IPS-18a (cell line): ENCODE measurements around the gene SERPINB6.
"Not testable (repeated sequence)": the region's sequence is repeated elsewhere in the genome, so short reads cannot be mapped to it uniquely, and the experiment has no call there.

Source experiments
- H3K27ac ChIP-seq: one replicate; pipeline ENCODE4 v1.5.1; 2013; ENCODE audit warnings: low read length
- H3K27me3 ChIP-seq: one replicate; pipeline ENCODE4 v1.6.1; 2013; ENCODE audit warnings: mild to moderate bottlenecking, low read length; ENCODE audit not compliant: control insufficient read depth, insufficient read depth
- H3K36me3 ChIP-seq: one replicate; pipeline ENCODE4 v1.6.1; 2013; ENCODE audit warnings: low read depth, low read length; ENCODE audit not compliant: control insufficient read depth
- H3K4me1 ChIP-seq: one replicate; pipeline ENCODE4 v1.6.1; 2013; ENCODE audit warnings: low read depth, low read length; ENCODE audit not compliant: control insufficient read depth
- H3K4me3 ChIP-seq: one replicate; pipeline ENCODE4 v1.5.1; 2013; ENCODE audit warnings: low read length
- H3K9ac ChIP-seq: one replicate; pipeline ENCODE4 v1.6.1; 2013; ENCODE audit warnings: mild to moderate bottlenecking, low read length, moderate library complexity
- H3K9me3 ChIP-seq: one replicate; pipeline ENCODE4 v1.6.1; 2013; ENCODE audit warnings: low read depth, low read length; ENCODE audit not compliant: control insufficient read depth

Gene SERPINB6

DNA sequence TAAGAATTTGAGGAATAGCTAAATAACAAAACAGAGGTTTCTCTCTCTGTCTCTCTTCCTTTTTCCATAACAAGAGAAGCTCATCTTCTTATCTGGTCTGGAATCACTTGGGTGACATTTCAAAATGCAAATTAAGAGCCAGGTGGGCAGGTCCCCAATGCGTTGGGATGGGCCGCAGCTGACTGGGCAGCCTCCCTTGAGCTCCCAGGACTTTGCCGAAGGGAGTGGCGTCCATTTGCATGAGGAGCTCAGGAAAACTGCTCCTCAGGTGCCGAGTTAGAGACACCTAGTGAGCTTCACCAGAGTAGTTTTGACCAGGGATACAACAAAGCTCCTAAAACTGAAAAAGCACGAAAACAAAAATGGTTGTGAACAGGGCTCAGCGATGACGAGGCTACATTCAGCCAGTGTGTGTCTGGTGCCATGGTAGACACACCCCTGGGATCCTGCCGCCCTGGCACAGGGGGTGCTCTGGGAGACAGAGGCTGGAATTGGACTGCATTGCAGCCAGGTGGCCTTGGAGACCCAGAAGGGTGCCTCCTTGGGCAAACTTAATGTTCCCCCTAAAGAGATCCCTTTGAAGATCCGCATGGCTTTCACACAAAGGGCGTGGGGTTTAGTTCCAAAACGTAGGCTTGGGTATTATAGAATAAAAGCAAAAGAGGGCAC is 13.5 kb upstream of the SERPINB6 start:
- Histone ChIP-seq H3K9me3 (no peaks in the 10 kb centered on the region), H3K4me1 (peaks cover 19% of the 10 kb centered on the region), H3K4me3 (peak overlapping the region; percentile 16), H3K9ac (peak overlapping the region; percentile 34), H3K27ac (peak overlapping the region; percentile 46), H3K27me3 (no peaks in the 10 kb centered on the region), H3K36me3 (no peaks in the 10 kb centered on the region)

DNA sequence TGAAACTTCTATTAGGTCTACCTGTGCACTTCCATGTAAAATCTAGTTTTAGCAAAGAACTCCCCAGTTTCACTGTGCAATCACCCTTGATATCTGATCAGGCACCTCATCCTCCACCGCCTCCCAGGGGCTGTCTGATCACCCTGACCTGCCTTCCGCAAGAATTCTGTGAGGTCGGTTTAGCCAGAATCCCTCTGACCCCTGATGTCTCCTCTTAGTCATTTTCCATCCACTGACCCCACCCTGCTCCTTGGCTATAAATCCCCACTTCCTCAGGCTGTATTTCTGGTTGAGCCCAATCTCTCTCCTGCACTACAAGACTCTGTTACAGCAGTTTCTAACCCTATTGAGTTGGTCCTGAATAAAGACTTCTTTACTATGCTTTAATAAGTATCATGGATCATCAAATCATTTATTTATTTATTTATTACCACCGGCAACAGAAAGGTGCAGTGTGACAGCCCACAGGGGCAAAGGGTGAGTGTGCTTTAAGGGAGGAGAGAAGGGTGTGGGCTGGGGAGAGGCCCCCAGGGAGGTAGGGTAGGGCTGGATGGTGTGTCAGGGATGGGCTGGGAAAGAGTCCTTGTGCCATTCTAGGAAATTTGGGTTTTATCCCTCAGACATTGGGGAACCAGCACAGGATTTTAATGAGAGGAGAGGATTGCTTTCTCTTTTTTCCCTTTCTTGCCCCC is 11.2 kb upstream of the SERPINB6 start:
- H3K4me3 ChIP-seq: no peak overlapping the region
- no peaks in the 10 kb centered on the region for H3K27me3 ChIP-seq
- H3K36me3 ChIP-seq: no peaks in the 10 kb centered on the region
- H3K27ac ChIP-seq: no peak overlapping the region
- peaks cover 24% of the 10 kb centered on the region for H3K4me1 ChIP-seq
- H3K9ac ChIP-seq: no peak overlapping the region
- H3K9me3 ChIP-seq: no peaks in the 10 kb centered on the region

DNA sequence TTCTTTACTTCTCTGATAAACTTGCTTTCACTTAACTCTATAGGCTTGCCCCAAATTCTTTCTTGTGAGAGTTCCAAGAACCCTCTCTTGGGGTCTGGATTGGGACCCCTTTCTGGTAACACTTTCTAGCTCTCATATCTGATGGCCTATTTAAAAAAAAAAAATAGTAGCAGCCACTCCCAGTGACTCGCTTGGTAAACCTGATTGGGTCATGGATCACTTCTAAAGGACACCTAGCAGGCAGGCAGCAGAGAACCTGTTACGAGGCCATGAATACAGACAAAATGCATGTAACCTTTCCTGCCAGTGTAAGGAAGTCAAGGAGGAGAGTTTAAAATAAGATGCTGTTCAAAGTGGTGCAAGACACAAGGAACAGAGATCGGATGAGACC is 9.1 kb upstream of the SERPINB6 start:
- no peaks in the 10 kb centered on the region for H3K9me3 ChIP-seq
- no peak overlapping the region for H3K27ac ChIP-seq
- H3K9ac ChIP-seq: no peak overlapping the region
- no peak overlapping the region for H3K4me3 ChIP-seq
- no peaks in the 10 kb centered on the region for H3K27me3 ChIP-seq
- no peaks in the 10 kb centered on the region for H3K36me3 ChIP-seq
- peaks cover 26% of the 10 kb centered on the region for H3K4me1 ChIP-seq

DNA sequence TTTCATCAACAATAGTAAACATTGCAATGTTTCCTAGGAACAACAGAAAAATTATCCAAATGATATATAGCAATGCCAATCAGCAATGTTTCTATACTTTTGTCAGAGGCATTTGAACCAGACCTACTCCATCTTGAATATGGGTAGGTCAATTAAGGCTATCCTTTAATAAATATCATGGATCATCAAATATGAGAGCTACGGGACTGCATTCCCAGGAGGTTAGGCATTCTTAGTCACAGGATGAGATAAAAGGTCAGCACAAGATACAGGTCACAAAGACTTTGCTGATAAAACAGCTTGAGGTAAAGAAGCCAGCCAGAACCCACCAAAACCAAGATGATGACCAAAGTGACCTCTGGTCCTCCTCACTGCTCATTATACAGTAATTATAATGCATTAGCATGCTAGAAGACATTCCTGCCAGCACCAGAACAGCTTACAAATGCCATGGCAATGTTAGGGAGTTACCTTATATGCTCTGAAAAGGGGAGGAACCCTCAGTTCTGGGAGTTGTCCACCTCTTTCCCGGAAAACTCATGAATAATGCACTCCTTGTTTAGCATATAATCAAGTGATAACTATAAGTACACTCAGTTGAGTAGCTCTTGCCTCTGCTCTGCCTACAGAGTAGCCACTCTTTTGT is 8.6 kb upstream of the SERPINB6 start:
- no peak overlapping the region for H3K27ac ChIP-seq
- H3K27me3 ChIP-seq: no peaks in the 10 kb centered on the region
- no peak overlapping the region for H3K9ac ChIP-seq
- H3K4me3 ChIP-seq: no peak overlapping the region
- peaks cover 23% of the 10 kb centered on the region for H3K4me1 ChIP-seq
- H3K36me3 ChIP-seq: no peaks in the 10 kb centered on the region
- H3K9me3 ChIP-seq: no peaks in the 10 kb centered on the region

DNA sequence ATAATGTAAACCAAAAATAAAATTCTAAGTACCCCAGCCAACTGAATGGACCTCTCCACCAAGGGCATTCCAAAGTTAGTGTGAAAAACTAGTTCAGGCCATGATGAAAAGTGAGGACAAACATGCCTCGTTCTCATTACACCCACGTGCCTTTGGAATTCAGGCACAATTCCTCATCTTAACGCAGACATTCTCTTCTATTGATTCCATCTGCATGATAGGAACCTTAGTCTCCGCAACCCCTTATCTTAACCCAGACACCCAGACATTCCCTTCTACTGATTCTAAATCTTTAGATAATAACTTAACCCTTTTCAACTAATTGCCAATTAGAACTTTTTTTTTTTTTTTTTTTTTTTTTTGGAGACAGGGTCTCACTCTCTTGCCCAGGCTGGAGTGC is 7.6 kb upstream of the SERPINB6 start:
- Histone ChIP-seq H3K27ac (no peak overlapping the region), H3K9me3 (no peaks in the 10 kb centered on the region), H3K27me3 (no peaks in the 10 kb centered on the region), H3K36me3 (no peaks in the 10 kb centered on the region), H3K9ac (no peak overlapping the region), H3K4me3 (no peak overlapping the region), H3K4me1 (peaks cover 19% of the 10 kb centered on the region)

DNA sequence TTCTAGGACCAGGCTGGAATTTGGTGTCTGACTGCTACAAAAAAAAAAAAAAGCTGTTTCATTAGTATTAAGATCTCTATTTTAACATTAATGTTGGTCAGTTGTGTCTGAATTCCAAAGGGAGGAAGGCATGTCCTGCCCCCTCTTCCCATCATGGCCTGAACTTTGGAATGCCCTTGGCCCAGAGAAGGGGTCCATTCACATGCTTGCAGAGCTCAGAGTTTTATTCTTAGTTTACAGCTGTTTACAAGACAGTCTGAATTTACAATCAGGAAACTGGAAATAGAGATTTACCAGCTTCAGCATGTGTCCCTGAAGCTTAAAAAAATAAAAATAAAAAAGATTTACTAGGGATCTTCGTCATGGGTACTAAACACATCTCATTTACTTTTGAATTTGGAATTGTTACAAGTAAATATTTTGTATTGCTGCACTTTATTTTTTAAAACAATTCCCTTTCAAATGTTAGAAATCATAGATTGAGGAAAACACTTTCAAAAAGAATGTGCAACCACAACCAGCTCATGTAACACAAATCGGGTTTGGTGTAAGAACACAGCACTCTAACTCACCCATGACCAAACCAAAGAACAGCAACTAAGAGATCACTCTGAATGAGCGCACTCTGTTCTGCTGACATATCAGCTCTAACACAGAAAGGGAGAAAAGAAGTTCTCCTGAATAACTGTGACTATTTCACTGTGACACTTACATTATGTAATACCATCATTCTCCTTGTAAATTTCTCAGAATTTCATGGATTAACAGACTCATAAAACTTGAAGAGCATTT is 6.6 kb upstream of the SERPINB6 start:
- H3K9me3 ChIP-seq: no peaks in the 10 kb centered on the region
- no peaks in the 10 kb centered on the region for H3K27me3 ChIP-seq
- peaks cover 19% of the 10 kb centered on the region for H3K4me1 ChIP-seq
- no peak overlapping the region for H3K27ac ChIP-seq
- no peak overlapping the region for H3K9ac ChIP-seq
- H3K36me3 ChIP-seq: no peaks in the 10 kb centered on the region
- no peak overlapping the region for H3K4me3 ChIP-seq

DNA sequence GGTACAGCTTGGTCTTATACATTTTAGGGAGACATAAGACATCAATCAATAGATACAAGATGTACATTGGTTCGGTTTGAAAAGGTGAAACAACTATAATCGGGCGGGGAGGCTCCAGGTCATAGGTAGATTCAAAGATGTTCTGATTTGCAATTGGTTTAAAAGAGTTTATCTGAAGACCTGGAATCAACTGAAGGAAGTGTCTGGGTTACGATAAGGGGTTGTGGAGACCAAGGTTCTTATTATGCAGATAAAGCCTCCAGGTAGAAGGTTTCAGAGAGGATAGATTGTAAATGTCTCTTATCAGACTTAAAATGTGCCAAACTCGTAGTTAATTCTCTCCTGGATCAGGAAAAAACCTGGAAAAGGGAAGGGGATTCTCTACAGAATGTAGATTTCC is 5.9 kb upstream of the SERPINB6 start:
- H3K4me3 ChIP-seq: no peak overlapping the region
- peaks cover under 1% of the 10 kb centered on the region for H3K27me3 ChIP-seq
- H3K9ac ChIP-seq: no peak overlapping the region
- no peaks in the 10 kb centered on the region for H3K36me3 ChIP-seq
- H3K9me3 ChIP-seq: no peaks in the 10 kb centered on the region
- H3K27ac ChIP-seq: no peak overlapping the region
- H3K4me1 ChIP-seq: peaks cover 19% of the 10 kb centered on the region

DNA sequence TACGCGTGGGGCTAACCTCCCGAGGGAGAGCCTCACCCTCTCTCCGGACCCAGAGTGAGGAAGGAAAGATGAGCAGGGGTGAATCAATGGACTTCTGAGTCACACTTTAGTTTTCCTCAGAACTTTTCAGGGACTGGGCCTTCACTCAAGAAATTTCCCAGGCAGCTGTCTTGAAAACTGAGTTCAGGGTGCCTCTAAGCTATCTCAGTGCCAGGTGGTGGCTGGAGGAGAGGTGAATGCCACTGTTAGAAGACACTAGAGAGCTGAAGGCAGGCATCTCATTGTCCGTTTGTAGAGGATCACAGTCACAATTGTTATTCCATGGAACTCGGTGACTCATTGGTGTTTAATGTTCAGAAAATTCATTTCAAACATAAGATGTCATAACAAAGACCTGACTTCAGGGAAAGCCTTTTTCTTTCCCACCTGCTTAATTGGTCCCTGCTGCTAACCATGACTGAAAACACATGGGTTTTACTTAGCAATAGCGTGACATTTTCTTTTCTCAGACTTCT is 5.3 kb upstream of the SERPINB6 start:
- Histone ChIP-seq H3K4me3 (no peak overlapping the region), H3K4me1 (peaks cover 19% of the 10 kb centered on the region), H3K27ac (no peak overlapping the region), H3K9me3 (no peaks in the 10 kb centered on the region), H3K9ac (no peak overlapping the region), H3K36me3 (no peaks in the 10 kb centered on the region), H3K27me3 (peaks cover 7% of the 10 kb centered on the region)

DNA sequence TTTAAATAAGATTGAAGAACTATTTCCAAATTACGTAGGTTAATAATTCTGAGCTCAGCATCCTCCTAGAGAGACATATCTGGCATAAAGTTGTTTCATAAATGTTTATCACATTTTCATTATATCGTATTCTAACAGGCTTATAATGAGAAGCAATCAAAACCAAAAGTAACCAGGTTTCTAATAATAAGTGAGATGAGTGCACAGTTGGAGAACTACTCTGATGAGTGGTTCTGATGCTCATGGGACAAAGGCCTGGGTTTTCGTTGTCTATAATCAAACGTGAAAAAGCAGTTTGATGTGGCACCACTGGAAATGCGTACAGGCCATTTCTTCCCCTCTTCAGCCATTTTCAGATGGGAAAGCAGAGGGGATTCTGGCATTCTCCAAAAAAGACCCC is 4.7 kb upstream of the SERPINB6 start:
- H3K9me3 ChIP-seq: no peaks in the 10 kb centered on the region
- H3K4me3 ChIP-seq: no peak overlapping the region
- H3K27me3 ChIP-seq: peaks cover 9% of the 10 kb centered on the region
- H3K36me3 ChIP-seq: no peaks in the 10 kb centered on the region
- H3K27ac ChIP-seq: no peak overlapping the region
- peaks cover 19% of the 10 kb centered on the region for H3K4me1 ChIP-seq
- no peak overlapping the region for H3K9ac ChIP-seq

DNA sequence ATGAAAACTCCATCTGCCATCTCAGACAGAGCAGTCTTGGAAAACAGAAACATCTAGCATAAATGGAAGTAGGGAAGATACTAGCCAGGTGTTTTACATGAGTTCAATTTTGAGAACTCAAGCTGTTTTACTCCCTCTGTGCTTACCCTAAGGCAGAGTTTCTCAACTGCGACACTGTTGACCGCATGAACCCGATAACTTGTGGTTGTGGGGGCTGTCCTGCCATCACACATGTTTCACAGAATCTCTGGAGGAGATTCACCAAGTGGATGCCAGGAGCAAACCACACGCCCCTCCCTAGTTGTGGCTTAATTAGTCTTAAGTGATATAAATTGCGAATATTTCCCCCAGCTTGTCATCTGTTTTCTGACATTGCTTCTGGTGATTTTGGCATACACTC is 2.3 kb upstream of the SERPINB6 start:
- Histone ChIP-seq H3K27me3 (peaks cover 12% of the 10 kb centered on the region), H3K4me1 (peaks cover 16% of the 10 kb centered on the region), H3K9me3 (no peaks in the 10 kb centered on the region), H3K27ac (no peak overlapping the region), H3K9ac (no peak overlapping the region), H3K36me3 (no peaks in the 10 kb centered on the region), H3K4me3 (no peak overlapping the region)

DNA sequence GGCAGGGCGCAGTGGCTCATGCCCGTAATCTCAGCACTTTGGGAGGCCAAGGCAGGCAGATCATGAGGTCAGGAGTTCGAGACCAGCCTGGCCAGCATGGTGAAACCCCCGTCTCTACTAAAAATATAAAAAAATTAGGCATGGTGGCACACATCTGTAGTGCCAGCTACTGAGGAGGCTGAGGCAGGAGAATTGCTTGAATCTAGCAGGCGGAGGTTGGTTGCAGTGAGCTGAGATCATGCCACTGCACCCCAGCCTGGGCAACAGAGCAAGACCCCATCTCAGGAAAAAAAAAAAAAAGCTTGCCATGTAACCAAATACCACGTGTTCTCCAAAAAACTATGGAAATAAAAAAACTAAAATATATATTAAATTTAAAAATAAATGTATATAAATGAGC is 1.8 kb upstream of the SERPINB6 start:
- not testable (repeated sequence) for H3K4me3 ChIP-seq, H3K9me3 ChIP-seq, H3K36me3 ChIP-seq, H3K27ac ChIP-seq, H3K9ac ChIP-seq
- H3K27me3 ChIP-seq: peaks cover 12% of the 10 kb centered on the region
- H3K4me1 ChIP-seq: peaks cover 13% of the 10 kb centered on the region
